ENCODE results near the gene ALPK3.
"Not testable (repeated sequence)": the region's sequence is repeated elsewhere in the genome, so short reads cannot be mapped to it uniquely, and the experiment has no call there.

ALPK3 gene

GRCh38 chr15:84865074-84865569 lies 48.0 kb downstream of the ALPK3 start:
- Histone ChIP-seq H3K27ac (ENCODE audit: low read depth, low read length) (no peak overlapping the region), H3K4me3 (ENCODE audit: low read depth in 1 of 2, low read length in 2 of 2) (no peak overlapping the region), H3K4me1 (ENCODE audit: control insufficient read depth in 1 of 2, insufficient read depth in 2 of 2, low read length in 2 of 2) (no peaks in the 10 kb centered on the region), H3K36me3 (ENCODE audit: control insufficient read depth in 1 of 2, insufficient read depth in 2 of 2, low read length in 2 of 2) (no peaks in the 10 kb centered on the region), H3K9ac (ENCODE audit: low read depth in 1 of 2, low read length in 2 of 2) (no peak overlapping the region), H3K27me3 (ENCODE audit: control insufficient read depth in 1 of 2, insufficient read depth in 2 of 2, low read length in 2 of 2) (no peaks in the 10 kb centered on the region), H3K9me3 (ENCODE audit: control insufficient read depth in 1 of 2, low read length in 2 of 2) (no peaks in the 10 kb centered on the region)

- Histone ChIP-seq H3K27me3 (ENCODE audit: control insufficient read depth in 1 of 2, insufficient read depth in 2 of 2, low read length in 2 of 2) (no peaks in the 10 kb centered on the region), H3K36me3 (ENCODE audit: control insufficient read depth in 1 of 2, insufficient read depth in 2 of 2, low read length in 2 of 2) (no peaks in the 10 kb centered on the region), H3K27ac (ENCODE audit: low read depth, low read length) (no peak overlapping the region), H3K9ac (ENCODE audit: low read depth in 1 of 2, low read length in 2 of 2) (no peak overlapping the region), H3K4me3 (ENCODE audit: low read depth in 1 of 2, low read length in 2 of 2) (no peak overlapping the region), H3K9me3 (ENCODE audit: control insufficient read depth in 1 of 2, low read length in 2 of 2) (no peaks in the 10 kb centered on the region), H3K4me1 (ENCODE audit: control insufficient read depth in 1 of 2, insufficient read depth in 2 of 2, low read length in 2 of 2) (no peaks in the 10 kb centered on the region)
Observed at GRCh38 chr15:84868037-84868880, 51.1 kb downstream of the ALPK3 start.

- no peak overlapping the region for H3K9ac ChIP-seq (ENCODE audit: low read depth in 1 of 2, low read length in 2 of 2)
- H3K27me3 ChIP-seq (ENCODE audit: control insufficient read depth in 1 of 2, insufficient read depth in 2 of 2, low read length in 2 of 2): no peaks in the 10 kb centered on the region
- no peak overlapping the region for H3K4me3 ChIP-seq (ENCODE audit: low read depth in 1 of 2, low read length in 2 of 2)
- no peaks in the 10 kb centered on the region for H3K36me3 ChIP-seq (ENCODE audit: control insufficient read depth in 1 of 2, insufficient read depth in 2 of 2, low read length in 2 of 2)
- H3K27ac ChIP-seq (ENCODE audit: low read depth, low read length): no peak overlapping the region
- H3K9me3 ChIP-seq (ENCODE audit: control insufficient read depth in 1 of 2, low read length in 2 of 2): no peaks in the 10 kb centered on the region
- H3K4me1 ChIP-seq (ENCODE audit: control insufficient read depth in 1 of 2, insufficient read depth in 2 of 2, low read length in 2 of 2): no peaks in the 10 kb centered on the region
Observed at GRCh38 chr15:84869510-84869909, 52.4 kb downstream of the ALPK3 start.

GRCh38 chr15:84871428-84871985 lies 54.4 kb downstream of the ALPK3 start:
- Histone ChIP-seq H3K27ac (ENCODE audit: low read depth, low read length) (no peak overlapping the region), H3K9ac (ENCODE audit: low read depth in 1 of 2, low read length in 2 of 2) (no peak overlapping the region), H3K36me3 (ENCODE audit: control insufficient read depth in 1 of 2, insufficient read depth in 2 of 2, low read length in 2 of 2) (no peaks in the 10 kb centered on the region), H3K4me1 (ENCODE audit: control insufficient read depth in 1 of 2, insufficient read depth in 2 of 2, low read length in 2 of 2) (no peaks in the 10 kb centered on the region), H3K27me3 (ENCODE audit: control insufficient read depth in 1 of 2, insufficient read depth in 2 of 2, low read length in 2 of 2) (no peaks in the 10 kb centered on the region), H3K4me3 (ENCODE audit: low read depth in 1 of 2, low read length in 2 of 2) (no peak overlapping the region), H3K9me3 (ENCODE audit: control insufficient read depth in 1 of 2, low read length in 2 of 2) (no peaks in the 10 kb centered on the region)

GRCh38 chr15:84872009-84872910 lies 55.1 kb downstream of the ALPK3 start:
- Histone ChIP-seq H3K27me3 (ENCODE audit: control insufficient read depth in 1 of 2, insufficient read depth in 2 of 2, low read length in 2 of 2) (no peaks in the 10 kb centered on the region), H3K4me3 (ENCODE audit: low read depth in 1 of 2, low read length in 2 of 2) (no peak overlapping the region), H3K36me3 (ENCODE audit: control insufficient read depth in 1 of 2, insufficient read depth in 2 of 2, low read length in 2 of 2) (no peaks in the 10 kb centered on the region), H3K27ac (ENCODE audit: low read depth, low read length) (no peak overlapping the region), H3K9ac (ENCODE audit: low read depth in 1 of 2, low read length in 2 of 2) (no peak overlapping the region), H3K9me3 (ENCODE audit: control insufficient read depth in 1 of 2, low read length in 2 of 2) (no peaks in the 10 kb centered on the region), H3K4me1 (ENCODE audit: control insufficient read depth in 1 of 2, insufficient read depth in 2 of 2, low read length in 2 of 2) (no peaks in the 10 kb centered on the region)

GRCh38 chr15:84873997-84874396 lies 56.8 kb downstream of the ALPK3 start:
- Histone ChIP-seq H3K9ac (ENCODE audit: low read depth in 1 of 2, low read length in 2 of 2) (no peak overlapping the region), H3K27ac (ENCODE audit: low read depth, low read length) (no peak overlapping the region), H3K4me3 (ENCODE audit: low read depth in 1 of 2, low read length in 2 of 2) (no peak overlapping the region), H3K27me3 (ENCODE audit: control insufficient read depth in 1 of 2, insufficient read depth in 2 of 2, low read length in 2 of 2) (no peaks in the 10 kb centered on the region), H3K36me3 (ENCODE audit: control insufficient read depth in 1 of 2, insufficient read depth in 2 of 2, low read length in 2 of 2) (no peaks in the 10 kb centered on the region), H3K4me1 (ENCODE audit: control insufficient read depth in 1 of 2, insufficient read depth in 2 of 2, low read length in 2 of 2) (no peaks in the 10 kb centered on the region), H3K9me3 (ENCODE audit: control insufficient read depth in 1 of 2, low read length in 2 of 2) (no peaks in the 10 kb centered on the region)

- Histone ChIP-seq H3K27ac (ENCODE audit: low read depth, low read length) (no peak overlapping the region), H3K4me3 (ENCODE audit: low read depth in 1 of 2, low read length in 2 of 2) (no peak overlapping the region), H3K9ac (ENCODE audit: low read depth in 1 of 2, low read length in 2 of 2) (no peak overlapping the region)
Observed at GRCh38 chr15:84874981-84875699, 58.0 kb downstream of the ALPK3 start.

GRCh38 chr15:84876269-84876668 lies 59.1 kb downstream of the ALPK3 start:
- Histone ChIP-seq H3K4me1 (ENCODE audit: control insufficient read depth in 1 of 2, insufficient read depth in 2 of 2, low read length in 2 of 2) (no peaks in the 10 kb centered on the region), H3K36me3 (ENCODE audit: control insufficient read depth in 1 of 2, insufficient read depth in 2 of 2, low read length in 2 of 2) (no peaks in the 10 kb centered on the region), H3K9ac (ENCODE audit: low read depth in 1 of 2, low read length in 2 of 2) (no peak overlapping the region), H3K27me3 (ENCODE audit: control insufficient read depth in 1 of 2, insufficient read depth in 2 of 2, low read length in 2 of 2) (no peaks in the 10 kb centered on the region), H3K9me3 (ENCODE audit: control insufficient read depth in 1 of 2, low read length in 2 of 2) (no peaks in the 10 kb centered on the region), H3K4me3 (ENCODE audit: low read depth in 1 of 2, low read length in 2 of 2) (no peak overlapping the region), H3K27ac (ENCODE audit: low read depth, low read length) (no peak overlapping the region)

More at GRCh38 chr15:84874981-84875699, 58.0 kb downstream of the ALPK3 start:
- H3K4me1 ChIP-seq (ENCODE audit: control insufficient read depth in 1 of 2, insufficient read depth in 2 of 2, low read length in 2 of 2): no peaks in the 10 kb centered on the region
- no peaks in the 10 kb centered on the region for H3K27me3 ChIP-seq (ENCODE audit: control insufficient read depth in 1 of 2, insufficient read depth in 2 of 2, low read length in 2 of 2)
- H3K9me3 ChIP-seq (ENCODE audit: control insufficient read depth in 1 of 2, low read length in 2 of 2): no peaks in the 10 kb centered on the region
- H3K36me3 ChIP-seq (ENCODE audit: control insufficient read depth in 1 of 2, insufficient read depth in 2 of 2, low read length in 2 of 2): no peaks in the 10 kb centered on the region

- H3K27me3 ChIP-seq (ENCODE audit: control insufficient read depth in 1 of 2, insufficient read depth in 2 of 2, low read length in 2 of 2); H3K4me3 ChIP-seq (ENCODE audit: low read depth in 1 of 2, low read length in 2 of 2); H3K36me3 ChIP-seq (ENCODE audit: control insufficient read depth in 1 of 2, insufficient read depth in 2 of 2, low read length in 2 of 2); H3K4me1 ChIP-seq (ENCODE audit: control insufficient read depth in 1 of 2, insufficient read depth in 2 of 2, low read length in 2 of 2); H3K9ac ChIP-seq (ENCODE audit: low read depth in 1 of 2, low read length in 2 of 2); H3K9me3 ChIP-seq (ENCODE audit: control insufficient read depth in 1 of 2, low read length in 2 of 2); H3K27ac ChIP-seq (ENCODE audit: low read depth, low read length): not testable (repeated sequence)
Observed at GRCh38 chr15:84877701-84878100, 60.5 kb downstream of the ALPK3 start.
